Measurements from ENCODE around the gene DENND6B. TPM values are rescaled to one million over a fixed set of nuclear protein-coding genes. Genes with fewer than 3 reads are reported as not detected.

The DENND6B gene
- total RNA-seq, 1 experiment from 2014 or later: 2.5 TPM

GRCh38 chr22:50342651-50343540 lies 16.1 kb upstream of the DENND6B start, which contains the start of gene PPP6R2 (continued):
- TF ChIP-seq AR (CRISPR knock-in tag; IDR thresholded peaks at IDR 0.05) (no peak), NFE2L1 (CRISPR knock-in tag; IDR thresholded peaks at IDR 0.05) (no peak), EMX1 (CRISPR knock-in tag; IDR thresholded peaks at IDR 0.05) (no peak), RORB (CRISPR knock-in tag; IDR thresholded peaks at IDR 0.05) (no peak), MYBL2 (CRISPR knock-in tag; IDR thresholded peaks at IDR 0.05) (0 out of 2 replicates have a peak, but pooled peaks have one; percentile 17), MLX (CRISPR knock-in tag; IDR thresholded peaks at IDR 0.05) (no peak), FOXP1 (CRISPR knock-in tag; IDR thresholded peaks at IDR 0.05; ENCODE audit: borderline replicate concordance) (0 out of 2 replicates have a peak, but pooled peaks have one; percentile 53), ZNF281 (CRISPR knock-in tag; IDR thresholded peaks at IDR 0.05) (no peak), ATF2 (CRISPR knock-in tag; IDR thresholded peaks at IDR 0.05; ENCODE audit: borderline replicate concordance, low read depth) (no peak), FOXP4 (CRISPR knock-in tag; IDR thresholded peaks at IDR 0.05) (peak; percentile 71; the same call in 1 of the 2 replicates), KAT7 (CRISPR knock-in tag; IDR thresholded peaks at IDR 0.05; ENCODE audit: borderline replicate concordance) (0 out of 2 replicates have a peak, but pooled peaks have one; percentile 26), JUN (CRISPR knock-in tag; IDR thresholded peaks at IDR 0.05) (no peak), ATF1 (CRISPR knock-in tag; IDR thresholded peaks at IDR 0.05) (no peak)

- DNase-seq (ENCODE audit: low spot score) (peak; percentile 96), ATAC-seq (peak; percentile 79)
- Mint-ChIP-seq H3K36me3 (no peaks in the 10 kb centered on the region), H3K4me1 (no peaks in the 10 kb centered on the region), H3K27ac (peak overlapping the region; percentile 91), H3K27me3 (ENCODE audit: low read depth) (peaks cover 11% of the 10 kb centered on the region), H3K4me3 (peak overlapping the region; percentile 81), H3K9me3 (no peaks in the 10 kb centered on the region)
- POLR2A ChIA-PET: interaction anchor here (0.6 kb wide), 1 partner anchor 43 kb away, joined by 3 read pairs; no protein-coding TSS in a partner anchor
- CTCF ChIA-PET: interaction anchor here (0.5 to 2.6 kb wide), 35 partner anchors 10 to 358 kb away, joined by 3 to 19 read pairs (median 4); partner anchors contain the start of genes DENND6B, HDAC10, LMF2 and MAPK12
- TF ChIP-seq NR1H2 (CRISPR knock-in tag; IDR thresholded peaks at IDR 0.05): no peak
- peak; percentile 90 for TF ChIP-seq CTCF (IDR thresholded peaks at IDR 0.05)
- TF ChIP-seq MAX (CRISPR knock-in tag; IDR thresholded peaks at IDR 0.05): 0 out of 2 replicates have a peak, but pooled peaks have one; percentile 13
- no peak for TF ChIP-seq FOXP4 (CRISPR knock-in tag; IDR thresholded peaks at IDR 0.05)
Measured at GRCh38 chr22:50341977-50342650, 15.3 kb upstream of the DENND6B start.

All from WTC11 (cell line).